Sciatic nerve (tissue), 2 donors: ENCODE measurements around the gene POU3F1. TPM values are rescaled to one million over a fixed set of nuclear protein-coding genes. Genes with fewer than 3 reads are reported as not detected.
A peak's percentile ranks its signal among the peaks of the same experiment; 100 is the strongest.

Source experiments
- ATAC-seq: fragments of 200-7000 bp; cut with Tn5 transposase; one replicate; pipeline ENCODE4 v1.9.1; 2020; ENCODE audit warnings: mild to moderate bottlenecking, moderate library complexity
- DNase-seq: peaks from one replicate; pipeline ENCODE4 v3.0.0-alpha.2; 2020; ENCODE audit warnings: low spot score
- intact Hi-C: fragments of 100-400 bp; cut with DNase I; formaldehyde crosslinking; loops from one replicate; pipeline ENCODE4 v1.14.2; 2022
- microRNA-seq: library from miRNA; unstranded; fragments of <30 nt; microRNA quantifications from one replicate; pipeline ENCODE4 v1.2.0, GENCODE V29; 2020
- total RNA-seq: library from RNA; stranded (reverse); fragmentation: NEBNext Ultra II Directional; extraction: Animal tissue kit (Norgen Biotek cat#: 25700); gene quantifications from one replicate; pipeline ENCODE4 v1.2.1, GENCODE V29; 2021
- donor health status: DM: no; HTN: no; CAD: no.
- donor health status: DM: no; HTN: no; CAD: no.

The POU3F1 gene
- total RNA-seq, 1 donor from 2014 or later = 19.1 TPM

- ATAC-seq (no peak), DNase-seq (no peak)
- intact Hi-C loops = no loop called here
Observed at GRCh38 chr1:37998089-37998808, 48.3 kb downstream of the POU3F1 start.

GRCh38 chr1:37997256-37998088 is 49.1 kb downstream of the POU3F1 start:
- DNase-seq (no peak), ATAC-seq (no peak)
- intact Hi-C loops = no loop called here

- intact Hi-C loops = no loop called here
- peak; percentile 64 for ATAC-seq
- peak; percentile 88 for DNase-seq
Observed at GRCh38 chr1:37995751-37996345, 50.7 kb downstream of the POU3F1 start.

GRCh38 chr1:37994886-37995566 is 51.6 kb downstream of the POU3F1 start:
- intact Hi-C loops = no loop called here
- DNase-seq (no peak), ATAC-seq (no peak)

Small RNA genes lying within 50 kb of the gene (microRNA-seq; reads per million reads assigned to microRNA genes)
- gene MIR3659 = 5.8 reads per million, percentile 13 among the genes with 10 or more reads in this experiment

Other genes starting within 250 kb of the POU3F1 start
- 30.3 TPM for gene C1orf122, start 239.0 kb downstream of the POU3F1 start, total RNA-seq
- 8.1 TPM for gene YRDC, start 238.6 kb downstream of the POU3F1 start, total RNA-seq
- 33.0 TPM for gene MTF1, start 187.2 kb downstream of the POU3F1 start, total RNA-seq
- gene INPP5B, start 99.7 kb downstream of the POU3F1 start, total RNA-seq = 44.4 TPM
- gene SF3A3, start 56.8 kb downstream of the POU3F1 start, total RNA-seq = 47.9 TPM
- gene FHL3, start 41.3 kb downstream of the POU3F1 start, total RNA-seq = 27.9 TPM
- gene UTP11, start 34.1 kb downstream of the POU3F1 start, total RNA-seq = 32.6 TPM